Measurements from ENCODE around the gene RLN1. TPM values are rescaled to one million over a fixed set of nuclear protein-coding genes. Genes with fewer than 3 reads are reported as not detected.
"Not testable (repeated sequence)": the region's sequence is repeated elsewhere in the genome, so short reads cannot be mapped to it uniquely, and the experiment has no call there.

Gene RLN1
- total RNA-seq, 1 donor from 2014 or later = 0.80 TPM

- no peaks in the 10 kb centered on the region for H3K27me3 Mint-ChIP-seq (ENCODE audit: low read depth)
- DNase-seq (ENCODE audit: low spot score in 2 of 2, unreplicated experiment in 2 of 2) = no peak
- H3K9me3 Mint-ChIP-seq = peaks cover 16% of the 10 kb centered on the region
- H3K36me3 Mint-ChIP-seq = peaks cover 14% of the 10 kb centered on the region
- H3K4me1 Mint-ChIP-seq = no peaks in the 10 kb centered on the region
- TF ChIP-seq CTCF (IDR thresholded peaks at IDR 0.05; ENCODE audit: unreplicated experiment) = no peak
- no peak overlapping the region for H3K4me3 Mint-ChIP-seq
- H3K27ac Mint-ChIP-seq = no peak overlapping the region
Observed at GRCh38 chr9:5315187-5315923, 24.3 kb downstream of the RLN1 start.

- peaks cover 10% of the 10 kb centered on the region for H3K36me3 Mint-ChIP-seq
- no peak overlapping the region for H3K27ac Mint-ChIP-seq
- H3K27me3 Mint-ChIP-seq (ENCODE audit: low read depth) = no peaks in the 10 kb centered on the region
- no peak for TF ChIP-seq CTCF (IDR thresholded peaks at IDR 0.05; ENCODE audit: unreplicated experiment)
- no peaks in the 10 kb centered on the region for H3K4me1 Mint-ChIP-seq
- no peak for DNase-seq (ENCODE audit: low spot score in 2 of 2, unreplicated experiment in 2 of 2)
- H3K9me3 Mint-ChIP-seq = peaks cover 12% of the 10 kb centered on the region
- no peak overlapping the region for H3K4me3 Mint-ChIP-seq
Observed at GRCh38 chr9:5310851-5311250, 28.8 kb downstream of the RLN1 start.

GRCh38 chr9:5305741-5306140, 33.9 kb downstream of the RLN1 start:
- Mint-ChIP-seq H3K9me3 (no peaks in the 10 kb centered on the region), H3K4me1 (no peaks in the 10 kb centered on the region), H3K27ac (no peak overlapping the region), H3K27me3 (ENCODE audit: low read depth) (no peaks in the 10 kb centered on the region), H3K36me3 (no peaks in the 10 kb centered on the region), H3K4me3 (no peak overlapping the region)
- no peak for DNase-seq (ENCODE audit: low spot score in 2 of 2, unreplicated experiment in 2 of 2)
- no peak for TF ChIP-seq CTCF (IDR thresholded peaks at IDR 0.05; ENCODE audit: unreplicated experiment)

- H3K27me3 Mint-ChIP-seq (ENCODE audit: low read depth); H3K9me3 Mint-ChIP-seq; DNase-seq (ENCODE audit: low spot score in 2 of 2, unreplicated experiment in 2 of 2); H3K27ac Mint-ChIP-seq; H3K4me1 Mint-ChIP-seq; H3K36me3 Mint-ChIP-seq: not testable (repeated sequence)
- peak within 1 kb of the TSS; percentile 30 for H3K4me3 Mint-ChIP-seq
Observed at GRCh38 chr9:5303840-5304795, 35.6 kb downstream of the RLN1 start, which contains the start of gene RLN2. RLN2 (minus strand) TSS chr9:5304716; CDS start chr9:5304580, 136 bp downstream.

GRCh38 chr9:5301544-5301943, 38.1 kb downstream of the RLN1 start:
- Mint-ChIP-seq H3K4me1 (no peaks in the 10 kb centered on the region), H3K36me3 (peaks cover 6% of the 10 kb centered on the region), H3K4me3 (no peak overlapping the region), H3K27ac (no peak overlapping the region), H3K9me3 (peaks cover 9% of the 10 kb centered on the region), H3K27me3 (ENCODE audit: low read depth) (no peaks in the 10 kb centered on the region)
- DNase-seq (ENCODE audit: low spot score in 2 of 2, unreplicated experiment in 2 of 2) = no peak
- TF ChIP-seq CTCF (IDR thresholded peaks at IDR 0.05; ENCODE audit: unreplicated experiment) = no peak

- H3K9me3 Mint-ChIP-seq = peaks cover 38% of the 10 kb centered on the region
- no peaks in the 10 kb centered on the region for H3K4me1 Mint-ChIP-seq
- no peaks in the 10 kb centered on the region for H3K27me3 Mint-ChIP-seq (ENCODE audit: low read depth)
- H3K4me3 Mint-ChIP-seq = no peak overlapping the region
- DNase-seq (ENCODE audit: low spot score in 2 of 2, unreplicated experiment in 2 of 2) = no peak
- no peak for TF ChIP-seq CTCF (IDR thresholded peaks at IDR 0.05; ENCODE audit: unreplicated experiment)
- H3K27ac Mint-ChIP-seq = no peak overlapping the region
- no peaks in the 10 kb centered on the region for H3K36me3 Mint-ChIP-seq
Observed at GRCh38 chr9:5292141-5292540, 47.5 kb downstream of the RLN1 start.

Data from mesothelial cell of epicardium (in vitro differentiated cells).